B cell (primary cell): ENCODE data around the gene STK4. TPM values are rescaled to one million over a fixed set of nuclear protein-coding genes. Genes with fewer than 3 reads are reported as not detected.

Experiments used
- ATAC-seq: fragments of 200-7000 bp; cut with Tn5 transposase; one replicate; pipeline ENCODE4 v1.10.0; 2021; ENCODE audit warnings: low read depth, mild to moderate bottlenecking, moderate number of reproducible peaks, moderate library complexity
- CTCF ChIA-PET: fragments of 350-600 bp; sonication (Branson Sonifier 250); formaldehyde crosslinking; loops from one replicate; lab custom pipeline; 2021; ENCODE audit warnings: antibody characterized with exemption, inconsistent platforms; lab: Charles Lee
- POLR2A ChIA-PET: fragments of 350-600 bp; sonication (Branson Sonifier 250); formaldehyde crosslinking; loops from one replicate; lab custom pipeline; 2021; ENCODE audit warnings: antibody characterized with exemption; lab: Charles Lee
- DNase-seq: peaks from one replicate; pipeline ENCODE4 v3.0.0; 2013
- H2AFZ ChIP-seq: 2 replicates; pipeline ENCODE4 v1.6.1; 2012; ENCODE audit warnings: mild to moderate bottlenecking, low read depth, low read length; ENCODE audit not compliant: insufficient read depth, poor library complexity, severe bottlenecking
- H3K27ac ChIP-seq, 2 donors: 1 replicate in 1 of 2; 2 replicates in 1 of 2; pipeline ENCODE4 v1.5.1; 2012 to 2013; ENCODE audit warnings: low read length in 2 of 2, mild to moderate bottlenecking in 2 of 2, moderate library complexity in 1 of 2
- H3K27me3 ChIP-seq, 4 experiments: fragments of 200-600 bp in 1 of 4; sonication (generic) in 1 of 4; replicated peaks in 1 of 4; 1 replicate in 2 of 4; 2 replicates in 2 of 4; pipeline versions ENCODE4 v1.6.1 to v1.7.0; 2013 to 2016; ENCODE audit warnings: low read length in 3 of 4, mild to moderate bottlenecking in 2 of 4, mixed read lengths in 1 of 4, moderate library complexity in 1 of 4; ENCODE audit not compliant: insufficient read depth in 4 of 4, control insufficient read depth in 3 of 4; ENCODE audit errors: control extremely low read depth in 1 of 4
- H3K36me3 ChIP-seq, 2 experiments: replicated peaks in 1 of 2; 1 replicate in 1 of 2; 2 replicates in 1 of 2; pipeline versions ENCODE4 v1.6.1 to v1.7.1; 2013; ENCODE audit warnings: low read length in 1 of 2; ENCODE audit not compliant: insufficient read depth in 2 of 2, control insufficient read depth in 1 of 2; ENCODE audit errors: control extremely low read depth in 1 of 2, extremely low read depth in 1 of 2
- H3K4me1 ChIP-seq, 2 donors: fragments of 200-600 bp in 1 of 2; sonication (generic) in 1 of 2; 1 replicate in 1 of 2; 2 replicates in 1 of 2; pipeline versions ENCODE4 v1.5.1 to v1.6.1; 2013 to 2017; ENCODE audit warnings: low read length in 2 of 2; ENCODE audit not compliant: control insufficient read depth in 2 of 2, insufficient read depth in 2 of 2
- H3K4me2 ChIP-seq: replicated peaks from 2 replicates; pipeline ENCODE3; 2012; ENCODE audit warnings: mild to moderate bottlenecking, low read depth, low read length; ENCODE audit not compliant: poor library complexity, severe bottlenecking
- H3K4me3 ChIP-seq, 5 experiments: fragments of 200-600 bp in 1 of 5; sonication (generic) in 1 of 5; 1 replicate in 3 of 5; 2 replicates in 2 of 5; pipeline versions ENCODE4 v1.5.1 to v1.7.0; 2011 to 2016; ENCODE audit warnings: low read length in 4 of 5, mild to moderate bottlenecking in 4 of 5, low read depth in 2 of 5, control low read depth in 1 of 5, moderate library complexity in 1 of 5; ENCODE audit not compliant: insufficient read depth in 1 of 5; ENCODE audit errors: control extremely low read depth in 1 of 5, extremely low read depth in 1 of 5
- H3K79me2 ChIP-seq: fragments of 200-600 bp; sonication (generic); one replicate; pipeline ENCODE4 v1.6.0; 2016; ENCODE audit warnings: low read length; ENCODE audit not compliant: control insufficient read depth, insufficient read depth
- H3K9ac ChIP-seq: fragments of 200-600 bp; sonication (generic); 2 replicates; pipeline ENCODE4 v1.6.1; 2017; ENCODE audit warnings: mild to moderate bottlenecking, low read length, moderate library complexity
- H3K9me3 ChIP-seq, 3 donors: one replicate each; pipeline versions ENCODE4 v1.6.1 to v1.7.1; 2013; ENCODE audit warnings: low read length in 2 of 3; ENCODE audit not compliant: control insufficient read depth in 2 of 3, insufficient read depth in 1 of 3; ENCODE audit errors: control extremely low read depth in 1 of 3
- H4K20me1 ChIP-seq: 2 replicates; pipeline ENCODE4 v1.6.0; 2012; ENCODE audit warnings: mild to moderate bottlenecking, low read length; ENCODE audit not compliant: insufficient read depth, control insufficient read depth, poor library complexity, severe bottlenecking
- H3K27ac Mint-ChIP-seq: one replicate; pipeline ENCODE4 v1.8.0; 2021; ENCODE audit warnings: mixed read lengths
- H3K27me3 Mint-ChIP-seq: one replicate; pipeline ENCODE4 v1.8.0; 2021; ENCODE audit warnings: mixed read lengths
- H3K4me1 Mint-ChIP-seq: one replicate; pipeline ENCODE4 v1.8.0; 2021; ENCODE audit warnings: mixed read lengths
- H3K4me3 Mint-ChIP-seq: one replicate; pipeline ENCODE4 v1.8.0; 2021; ENCODE audit warnings: mixed read lengths
- H3K9me3 Mint-ChIP-seq: one replicate; pipeline ENCODE4 v1.8.0; 2022; ENCODE audit warnings: mixed read lengths; ENCODE audit not compliant: insufficient read depth
- CTCF ChIP-seq: fragments of 200-600 bp; IDR thresholded peaks from one replicate; pipeline ENCODE4 v1.8.0; 2022; ENCODE audit warnings: antibody characterized with exemption, mild to moderate bottlenecking
- EZH2 ChIP-seq: IDR thresholded peaks from 2 replicates; pipeline ENCODE4 v1.6.1; 2012; ENCODE audit warnings: borderline replicate concordance, low read depth, mild to moderate bottlenecking, moderate library complexity, low read length; ENCODE audit not compliant: insufficient read depth, poor library complexity, severe bottlenecking
- whole genome bisulfite sequencing: methylation state at CpG from one replicate; pipeline ENCODE4 v1.1.5; 2013; ENCODE audit warnings: missing lambda C conversion rate; ENCODE audit not compliant: insufficient coverage; 5-methylcytosine and 5-hydroxymethylcytosine counted together
- intact Hi-C: fragments of 100-400 bp; cut with micrococcal nuclease; formaldehyde crosslinking; loops from one replicate; pipeline ENCODE4 v1.10.0; 2022
- polyA plus RNA-seq: library from polyadenylated mRNA; depleted of rRNA; stranded (reverse); fragments of >200 nt; gene quantifications from 2 replicates; pipeline ENCODE4 v1.2.3, GENCODE V29; 2012
- total RNA-seq, 2 donors: library from RNA; stranded (reverse); fragments of 120-200 nt in 1 of 2; gene quantifications; 1 replicate in 1 of 2; 2 replicates in 1 of 2; pipeline versions ENCODE4 v1.2.3 to v1.2.4, GENCODE V29; 2013 to 2022

STK4 gene
- total and polyA plus RNA-seq, 2 donors (not counting 1 experiment from before 2014, with no cell fraction given), result 38.9 to 324 TPM

- ChIA-PET POLR2A (no interaction called here), CTCF (interaction anchor here (0.9 to 7.5 kb wide), 3 partner anchors 40 to 80 kb away, joined by 3 to 134 read pairs (median 3); no protein-coding TSS in a partner anchor)
- Histone ChIP-seq H3K27ac (no peak overlapping the region), H2AFZ (no peak overlapping the region), H3K9me3 (no peaks in the 10 kb centered on the region), H4K20me1 (no peaks in the 10 kb centered on the region), H3K4me2 (no peak overlapping the region), H3K27me3 (peaks cover 0 to 2% (median 0%) of the 10 kb centered on the region in 4 experiments), H3K36me3 (peaks cover 0 to 1% of the 10 kb centered on the region in 2 experiments), H3K9ac (no peak overlapping the region), H3K4me3 (no peak overlapping the region), H3K4me1 (peaks cover 11 to 21% of the 10 kb centered on the region in 2 donors), H3K79me2 (no peaks in the 10 kb centered on the region)
- DNase-seq (no peak), ATAC-seq (no peak)
- TF ChIP-seq EZH2, result no peak
- TF ChIP-seq CTCF, result no peak
- H3K27me3 Mint-ChIP-seq, result no peaks in the 10 kb centered on the region
- no peak overlapping the region for H3K4me3 Mint-ChIP-seq
- H3K9me3 Mint-ChIP-seq, result no peaks in the 10 kb centered on the region
- peaks cover 18% of the 10 kb centered on the region for H3K4me1 Mint-ChIP-seq
- H3K27ac Mint-ChIP-seq, result peak overlapping the region; percentile 16
- WGBS, result 80% methylated on average over 1 of the region's 3 CpGs
- intact Hi-C loops, result no loop called here
Observed at GRCh38 chr20:45091366-45091765, 125.1 kb downstream of the STK4 start.

DNA sequence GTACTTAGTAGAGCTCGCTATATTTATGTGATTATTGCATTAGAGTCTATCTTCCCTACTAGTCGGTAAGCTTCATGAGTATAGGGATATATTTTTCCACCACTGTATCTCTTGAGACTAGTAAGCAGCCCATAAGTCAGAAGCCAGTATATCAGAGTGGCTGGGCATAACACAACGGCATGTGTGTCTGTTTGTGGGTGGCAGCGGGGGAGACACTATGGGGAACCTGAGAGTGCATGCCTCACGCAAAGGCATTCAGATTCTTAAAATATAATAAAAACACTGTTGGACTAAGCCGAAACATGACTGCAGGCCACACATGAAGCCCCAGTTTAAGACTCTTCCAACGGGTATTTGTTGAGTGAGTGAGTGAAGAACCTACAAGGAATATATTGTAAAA lies 126.6 kb downstream of the STK4 start:
- CTCF ChIA-PET, result interaction anchor here (1.1 to 7.5 kb wide), 4 partner anchors 14 to 49 kb away, joined by 3 to 134 read pairs (median 4); no protein-coding TSS in a partner anchor
- H3K27me3 ChIP-seq, result peaks cover 0 to 16% (median 5%) of the 10 kb centered on the region in 4 experiments
- H3K79me2 ChIP-seq, result no peaks in the 10 kb centered on the region
- Mint-ChIP-seq H3K4me1 (peaks cover 9% of the 10 kb centered on the region), H3K4me3 (no peak overlapping the region), H3K27ac (no peak overlapping the region), H3K9me3 (no peaks in the 10 kb centered on the region), H3K27me3 (peaks cover 11% of the 10 kb centered on the region)
- no peak overlapping the region for H3K4me2 ChIP-seq
- peaks cover 0 to 1% of the 10 kb centered on the region in 2 experiments for H3K36me3 ChIP-seq
- no CpG with 5 or more reads among the region's 7 CpGs for WGBS
- no peak overlapping the region for H3K4me3 ChIP-seq
- no peak overlapping the region for H2AFZ ChIP-seq
- POLR2A ChIA-PET, result no interaction called here
- no peak overlapping the region for H3K27ac ChIP-seq
- DNase-seq (no peak), ATAC-seq (no peak)
- H3K9ac ChIP-seq, result no peak overlapping the region
- no peak for TF ChIP-seq EZH2
- TF ChIP-seq CTCF, result no peak
- no peaks in the 10 kb centered on the region for H4K20me1 ChIP-seq
- intact Hi-C loops, result no loop called here
- peaks cover 0 to under 1% (median 0%) of the 10 kb centered on the region in 3 donors for H3K9me3 ChIP-seq
- peaks cover 7 to 14% of the 10 kb centered on the region in 2 donors for H3K4me1 ChIP-seq
